Endothelial cell of umbilical vein (primary cell): ENCODE data around the gene CELSR2. TPM values are rescaled to one million over a fixed set of nuclear protein-coding genes. Genes with fewer than 3 reads are reported as not detected.

Experiments used
- BruUV-seq: library from RNA; stranded (reverse); fragments of 400-500 nt; replicated peaks from 2 replicates; lab custom pipeline; 2021; lab: Mats Ljungman, UMichigan
- CTCF ChIA-PET: fragments of 300-600, 350-600 bp; sonication (Branson Sonifier 250); formaldehyde crosslinking; loops from one replicate; lab custom pipeline; 2021; ENCODE audit warnings: antibody characterized with exemption, inconsistent platforms; lab: Charles Lee
- POLR2A ChIA-PET: fragments of 300-600, 350-600 bp; sonication (Branson Sonifier 250); formaldehyde crosslinking; loops from one replicate; lab custom pipeline; 2021; ENCODE audit warnings: antibody characterized with exemption, inconsistent platforms; lab: Charles Lee
- DNase-seq: peaks from one replicate; pipeline ENCODE4 v3.0.0-alpha.2; 2011; ENCODE audit warnings: low read depth, low spot score
- FAIRE-seq: peaks from 2 replicates; lab custom pipeline; 2011; peaks lifted over from hg19 to GRCh38; lab: Jason Lieb, UNC
- H2AFZ ChIP-seq: 2 replicates; pipeline ENCODE4 v1.6.0; 2012; ENCODE audit warnings: low read depth, low read length, control low read depth, inconsistent platforms
- H3K27ac ChIP-seq: 2 replicates; pipeline ENCODE4 v1.5.1; 2011; ENCODE audit warnings: low read depth, mild to moderate bottlenecking, control low read depth, low read length, moderate library complexity; ENCODE audit not compliant: insufficient read depth
- H3K27me3 ChIP-seq, 2 experiments: 2 replicates each; pipeline versions ENCODE4 v1.6.0 to v1.6.1; 2011; ENCODE audit warnings: low read length in 2 of 2, mixed read lengths in 1 of 2; ENCODE audit not compliant: control insufficient read depth in 2 of 2, insufficient read depth in 2 of 2
- H3K36me3 ChIP-seq, 2 experiments: 2 replicates in 1 of 2; 3 replicates in 1 of 2; pipeline ENCODE4 v1.5.1; 2011; ENCODE audit warnings: low read length in 2 of 2, mild to moderate bottlenecking in 1 of 2, moderate library complexity in 1 of 2; ENCODE audit not compliant: control insufficient read depth in 2 of 2, insufficient read depth in 2 of 2; ENCODE audit errors: extremely low read depth in 1 of 2
- H3K4me1 ChIP-seq: 3 replicates; pipeline ENCODE4 v1.5.1; 2011; ENCODE audit warnings: mild to moderate bottlenecking, low read length; ENCODE audit not compliant: control insufficient read depth, insufficient read depth; ENCODE audit errors: extremely low read depth
- H3K4me2 ChIP-seq: 2 replicates; pipeline ENCODE4 v1.6.1; 2011; ENCODE audit warnings: low read length, control low read depth, mixed read lengths; ENCODE audit not compliant: insufficient read depth
- H3K4me3 ChIP-seq, 3 experiments: fragments of 200-600 bp in 1 of 3; sonication (generic), shearing (Covaris generic) in 1 of 3; replicated peaks in 1 of 3; 2 replicates each; pipeline ENCODE4 v1.5.1; 2011 to 2016; ENCODE audit warnings: control low read depth in 3 of 3, low read length in 3 of 3, mild to moderate bottlenecking in 2 of 3, inconsistent platforms in 1 of 3, low read depth in 1 of 3, moderate library complexity in 1 of 3; ENCODE audit not compliant: insufficient read depth in 1 of 3
- H3K79me2 ChIP-seq: 2 replicates; pipeline ENCODE4 v1.6.0; 2012; ENCODE audit warnings: low read length, inconsistent platforms; ENCODE audit not compliant: control insufficient read depth, insufficient read depth
- H3K9ac ChIP-seq: replicated peaks from 2 replicates; pipeline ENCODE3; 2011; ENCODE audit warnings: low read length, control low read depth; ENCODE audit not compliant: insufficient read depth; ENCODE audit errors: extremely low read depth
- H3K9me1 ChIP-seq: replicated peaks from 3 replicates; pipeline ENCODE4 v1.6.0; 2011; ENCODE audit warnings: mild to moderate bottlenecking, low read length; ENCODE audit not compliant: control insufficient read depth, insufficient read depth; ENCODE audit errors: extremely low read depth
- H3K9me3 ChIP-seq: replicated peaks from 2 replicates; pipeline ENCODE4 v1.5.1; 2012; ENCODE audit warnings: low read length, inconsistent platforms; ENCODE audit not compliant: control insufficient read depth, insufficient read depth
- H4K20me1 ChIP-seq: replicated peaks from 2 replicates; pipeline ENCODE3; 2011; ENCODE audit warnings: mild to moderate bottlenecking, low read length; ENCODE audit not compliant: control insufficient read depth, insufficient read depth; ENCODE audit errors: extremely low read depth
- CTCF ChIP-seq, 2 donors: IDR thresholded peaks; 1 replicate in 1 of 2; 2 replicates in 1 of 2; pipeline ENCODE4 v1.5.1; 2011; ENCODE audit warnings: low read length in 2 of 2, mild to moderate bottlenecking in 2 of 2, moderate library complexity in 2 of 2, control low read depth in 1 of 2, inconsistent platforms in 1 of 2, low read depth in 1 of 2; ENCODE audit not compliant: insufficient read depth in 1 of 2; ENCODE audit errors: extremely low read depth in 1 of 2
- EZH2 ChIP-seq: IDR thresholded peaks from 2 replicates; pipeline ENCODE4 v1.6.1; 2012; ENCODE audit warnings: borderline replicate concordance, low read depth, mild to moderate bottlenecking, moderate library complexity, low read length, inconsistent platforms; ENCODE audit not compliant: severe bottlenecking
- FOS ChIP-seq: IDR thresholded peaks from 2 replicates; pipeline ENCODE4 v1.6.1; 2011; ENCODE audit warnings: mild to moderate bottlenecking, low read length, moderate library complexity, borderline replicate concordance; ENCODE audit not compliant: insufficient read depth
- GATA2 ChIP-seq: IDR thresholded peaks from 2 replicates; pipeline ENCODE4 v1.7.0; 2011; ENCODE audit warnings: low read depth, mild to moderate bottlenecking, moderate library complexity, mixed read lengths, low read length; ENCODE audit not compliant: insufficient read length, insufficient read depth
- JUN ChIP-seq: IDR thresholded peaks from 2 replicates; pipeline ENCODE4 v1.6.1; 2011; ENCODE audit warnings: borderline replicate concordance, low read depth; ENCODE audit not compliant: insufficient read length, insufficient read depth
- MAX ChIP-seq: IDR thresholded peaks from 2 replicates; pipeline ENCODE4 v1.6.1; 2011; ENCODE audit not compliant: insufficient read depth, insufficient read length
- MYC ChIP-seq: IDR thresholded peaks from one replicate; pipeline ENCODE4 v1.6.1; 2011; ENCODE audit warnings: mild to moderate bottlenecking, low read depth, low read length
- POLR2A ChIP-seq: IDR thresholded peaks from 2 replicates; pipeline ENCODE4 v1.6.1; 2012; ENCODE audit warnings: low read depth, mild to moderate bottlenecking, control low read depth, low read length
- POLR2AphosphoS5 ChIP-seq: IDR thresholded peaks from 2 replicates; pipeline ENCODE4 v1.6.1; 2012; ENCODE audit warnings: low read depth, mild to moderate bottlenecking, control low read depth, low read length, moderate library complexity; ENCODE audit not compliant: insufficient read depth
- dilution Hi-C: fragments of 300-500 bp; cut with MboI; formaldehyde crosslinking; loops from one replicate; pipeline ENCODE4 v1.15.0; 2019; ENCODE audit warnings: low sequenced_read_pairs; ENCODE audit not compliant: extremely low pct_ligation_motif_present
- intact Hi-C: fragments of 100-400 bp; cut with micrococcal nuclease; formaldehyde crosslinking; loops from one replicate; pipeline ENCODE4 v1.10.0; 2022
- polyA plus RNA-seq, 4 experiments: library from polyadenylated mRNA; depleted of rRNA in 3 of 4; stranded (reverse) in 3 of 4; unstranded in 1 of 4; fragments of >200 nt; gene quantifications; 2 replicates each; pipeline versions ENCODE4 v1.2.1 to v1.2.3, GENCODE V29; 2011 to 2012; ENCODE audit warnings: missing spikeins in 1 of 4
- total RNA-seq: library from RNA; stranded (reverse); gene quantifications from 2 replicates; pipeline ENCODE4 v1.2.3, GENCODE V29; 2021

CELSR2 gene
- total and polyA plus RNA-seq, 2 donors (not counting 3 experiments of a cell fraction or from before 2014, with no cell fraction given), result 0.90 to 1.4 TPM

- TF ChIP-seq CTCF (IDR thresholded peaks at IDR 0.05; ENCODE audit: extremely low read depth in 1 of 2, insufficient read depth in 1 of 2, low read depth in 1 of 2, low read length in 2 of 2), result no peak
- TF ChIP-seq GATA2, result no peak
- TF ChIP-seq POLR2A, result no peak
- TF ChIP-seq POLR2AphosphoS5, result no peak
- no peak for TF ChIP-seq MYC
- no peak for TF ChIP-seq FOS
- TF ChIP-seq MAX, result no peak
- TF ChIP-seq EZH2, result no peak
- TF ChIP-seq JUN, result no peak
- H3K9me1 ChIP-seq, result no peaks in the 10 kb centered on the region
- H3K9me3 ChIP-seq, result no peaks in the 10 kb centered on the region
- dilution Hi-C loops, result no loop called here
- H4K20me1 ChIP-seq, result no peaks in the 10 kb centered on the region
- no peaks in the 10 kb centered on the region for H3K4me1 ChIP-seq
- no peak overlapping the region for H3K4me3 ChIP-seq
- no peaks in the 10 kb centered on the region for H3K36me3 ChIP-seq
- H2AFZ ChIP-seq, result no peak overlapping the region
- ChIA-PET CTCF (interaction anchor here (1.4 kb wide), 1 partner anchor 19 kb away, joined by 7 read pairs; no protein-coding TSS in a partner anchor), POLR2A (no interaction called here)
- intact Hi-C loops, result no loop called here
- no peak for FAIRE-seq
- no peaks in the 10 kb centered on the region for H3K79me2 ChIP-seq
- no peak overlapping the region for H3K4me2 ChIP-seq
- BruUV-seq, result no TSS peak
- H3K27ac ChIP-seq, result no peak overlapping the region
- H3K27me3 ChIP-seq, result peaks cover 9 to 11% of the 10 kb centered on the region in 2 experiments
- H3K9ac ChIP-seq, result no peak overlapping the region
- no peak for DNase-seq
Observed at GRCh38 chr1:109296782-109297181, 47.4 kb downstream of the CELSR2 start.
